Neural cell (in vitro differentiated cells): Measurements from ENCODE around the gene CPSF2. TPM values are rescaled to one million over a fixed set of nuclear protein-coding genes. Genes with fewer than 3 reads are reported as not detected.
"Not testable (repeated sequence)": the region's sequence is repeated elsewhere in the genome, so short reads cannot be mapped to it uniquely, and the experiment has no call there.

ENCODE experiments used
- H2AFZ ChIP-seq: fragments of 200-600, 300-800 bp; sonication (generic), shearing (Covaris generic); 2 replicates; pipeline ENCODE4 v1.6.0; 2014; ENCODE audit warnings: low read depth, mild to moderate bottlenecking, antibody characterized with exemption, low read length, moderate library complexity
- H3F3A ChIP-seq: fragments of 200-600 bp; shearing (Covaris generic); 2 replicates; pipeline ENCODE4 v1.6.1; 2016; ENCODE audit warnings: mild to moderate bottlenecking, moderate library complexity, mixed read lengths, antibody characterized with exemption, low read length; ENCODE audit not compliant: insufficient read depth, poor library complexity, severe bottlenecking
- H3K27ac ChIP-seq: fragments of 200-600, 300-800 bp; sonication (generic), shearing (Covaris generic); 2 replicates; pipeline ENCODE4 v1.5.1; 2014; ENCODE audit warnings: mild to moderate bottlenecking, low read length, moderate library complexity
- H3K27me3 ChIP-seq: fragments of 300-800, 200-600 bp; sonication (generic), shearing (Covaris generic); 2 replicates; pipeline ENCODE4 v1.6.0; 2014; ENCODE audit warnings: mild to moderate bottlenecking, low read depth, low read length, moderate library complexity; ENCODE audit not compliant: insufficient read depth
- H3K36me3 ChIP-seq: fragments of 300-800, 200-600 bp; sonication (generic), shearing (Covaris generic); 2 replicates; pipeline ENCODE4 v1.5.1; 2014; ENCODE audit warnings: mild to moderate bottlenecking, antibody characterized with exemption, low read length, moderate library complexity; ENCODE audit not compliant: insufficient read depth
- H3K4me2 ChIP-seq: fragments of 300-800, 200-600 bp; sonication (generic), shearing (Covaris generic); 2 replicates; pipeline ENCODE4 v1.6.0; 2014; ENCODE audit warnings: mild to moderate bottlenecking, low read length
- H3K4me3 ChIP-seq: fragments of 300-800, 200-600 bp; sonication (generic), shearing (Covaris generic); 2 replicates; pipeline ENCODE4 v1.5.1; 2014; ENCODE audit warnings: mild to moderate bottlenecking, low read length, moderate library complexity
- H3K79me2 ChIP-seq: fragments of 200-600 bp; shearing (Covaris generic); replicated peaks from 2 replicates; pipeline ENCODE4 v1.6.0; 2014; ENCODE audit warnings: mild to moderate bottlenecking, low read length, moderate library complexity; ENCODE audit not compliant: insufficient read depth
- H3K9ac ChIP-seq: fragments of 300-800, 200-600 bp; sonication (generic), shearing (Covaris generic); 2 replicates; pipeline ENCODE4 v1.6.1; 2016; ENCODE audit warnings: mild to moderate bottlenecking, low read length, mixed read lengths
- H3K9me2 ChIP-seq: fragments of 200-600 bp; shearing (Covaris generic); 2 replicates; pipeline ENCODE4 v1.6.1; 2016; ENCODE audit warnings: mild to moderate bottlenecking, low read length, mixed read lengths; ENCODE audit not compliant: insufficient read depth
- H3K9me3 ChIP-seq: fragments of 200-600, 300-800 bp; sonication (generic), shearing (Covaris generic); 2 replicates; pipeline ENCODE4 v1.6.1; 2016; ENCODE audit warnings: mild to moderate bottlenecking, mixed run types, low read length, moderate library complexity, mixed read lengths
- H4K20me1 ChIP-seq: fragments of 200-600 bp; shearing (Covaris generic); 2 replicates; pipeline ENCODE4 v1.6.1; 2016; ENCODE audit warnings: mild to moderate bottlenecking, mixed run types; ENCODE audit not compliant: insufficient read depth
- CTCF ChIP-seq: fragments of 450-650 bp; IDR thresholded peaks from 2 replicates; pipeline ENCODE4 v1.5.1; 2014; ENCODE audit warnings: antibody characterized with exemption, mild to moderate bottlenecking, moderate library complexity; ENCODE audit not compliant: poor library complexity, severe bottlenecking
- EP300 ChIP-seq: fragments of 450-650 bp; conservative IDR thresholded peaks from 2 replicates; pipeline ENCODE4 v1.6.1; 2014; ENCODE audit warnings: antibody characterized with exemption, mild to moderate bottlenecking, moderate library complexity; ENCODE audit not compliant: poor library complexity, severe bottlenecking
- EZH2 ChIP-seq: fragments of 200-600, 300-800 bp; shearing (Covaris generic), sonication (generic); IDR thresholded peaks from 2 replicates; pipeline ENCODE4 v1.6.1; 2014; ENCODE audit warnings: antibody characterized with exemption, low read length, borderline replicate concordance, mild to moderate bottlenecking; ENCODE audit not compliant: insufficient read depth, poor library complexity, severe bottlenecking
- MXI1 ChIP-seq: fragments of 450-650 bp; conservative IDR thresholded peaks from 2 replicates; pipeline ENCODE4 v1.6.1; 2014; ENCODE audit warnings: antibody characterized with exemption, mild to moderate bottlenecking; ENCODE audit not compliant: poor library complexity, severe bottlenecking
- POLR2AphosphoS5 ChIP-seq: IDR thresholded peaks from 2 replicates; pipeline ENCODE4 v1.6.1; 2012
- RAD21 ChIP-seq: fragments of 450-650 bp; conservative IDR thresholded peaks from 2 replicates; pipeline ENCODE4 v1.6.1; 2014; ENCODE audit warnings: antibody characterized with exemption, mild to moderate bottlenecking, moderate library complexity
- REST ChIP-seq: IDR thresholded peaks from 2 replicates; pipeline ENCODE4 v1.6.1; 2012; ENCODE audit warnings: borderline replicate concordance
- SMC3 ChIP-seq: fragments of 450-650 bp; conservative IDR thresholded peaks from 2 replicates; pipeline ENCODE4 v1.6.1; 2014; ENCODE audit warnings: antibody characterized with exemption, mild to moderate bottlenecking, moderate library complexity; ENCODE audit not compliant: poor library complexity
- TAF1 ChIP-seq: IDR thresholded peaks from 2 replicates; pipeline ENCODE4 v1.6.1; 2012; ENCODE audit warnings: low read depth
- polyA plus RNA-seq: library from polyadenylated mRNA; depleted of rRNA; stranded (reverse); fragments of >200 nt; gene quantifications from 2 replicates; pipeline ENCODE4 v1.2.3, GENCODE V29; 2014

Gene CPSF2
- polyA plus RNA-seq, 1 donor from 2014 or later, result 18.5 TPM

GRCh38 chr14:92176476-92176875 is 54.7 kb downstream of the CPSF2 start:
- Histone ChIP-seq H3K27me3 (no peaks in the 10 kb centered on the region), H3K4me2 (no peak overlapping the region), H3K9me3 (no peaks in the 10 kb centered on the region), H3K9me2 (no peaks in the 10 kb centered on the region), H3K9ac (no peak overlapping the region), H3K79me2 (no peaks in the 10 kb centered on the region), H3K4me3 (no peak overlapping the region), H3F3A (no peaks in the 10 kb centered on the region), H3K36me3 (no peaks in the 10 kb centered on the region), H3K27ac (no peak overlapping the region), H4K20me1 (no peaks in the 10 kb centered on the region), H2AFZ (no peak overlapping the region)
- TF ChIP-seq EP300 (no peak), SMC3 (no peak), EZH2 (no peak), REST (no peak), POLR2AphosphoS5 (no peak), CTCF (no peak), TAF1 (no peak), RAD21 (no peak), MXI1 (no peak)

GRCh38 chr14:92179178-92179577 is 57.4 kb downstream of the CPSF2 start:
- not testable (repeated sequence) for H3K27ac ChIP-seq, H3K9me3 ChIP-seq, H3K4me2 ChIP-seq, H3K9ac ChIP-seq, H3K36me3 ChIP-seq, H3K9me2 ChIP-seq, H3F3A ChIP-seq, H3K79me2 ChIP-seq, H3K4me3 ChIP-seq, H4K20me1 ChIP-seq, H3K27me3 ChIP-seq, H2AFZ ChIP-seq

GRCh38 chr14:92185559-92185958 is 63.8 kb downstream of the CPSF2 start:
- H3K27me3 ChIP-seq, result no peaks in the 10 kb centered on the region
- H3K4me3 ChIP-seq, result no peak overlapping the region
- H3K79me2 ChIP-seq, result no peaks in the 10 kb centered on the region
- no peak for TF ChIP-seq EZH2
- no peak for TF ChIP-seq POLR2AphosphoS5
- TF ChIP-seq MXI1, result no peak
- TF ChIP-seq REST, result no peak
- TF ChIP-seq TAF1, result no peak
- no peak for TF ChIP-seq CTCF
- TF ChIP-seq RAD21, result no peak
- H3K27ac ChIP-seq, result no peak overlapping the region
- no peaks in the 10 kb centered on the region for H3F3A ChIP-seq
- no peak overlapping the region for H3K4me2 ChIP-seq
- H3K9me3 ChIP-seq, result peaks cover 7% of the 10 kb centered on the region
- H3K9me2 ChIP-seq, result no peaks in the 10 kb centered on the region
- no peak overlapping the region for H3K9ac ChIP-seq
- H3K36me3 ChIP-seq, result no peaks in the 10 kb centered on the region
- no peak overlapping the region for H2AFZ ChIP-seq
- H4K20me1 ChIP-seq, result no peaks in the 10 kb centered on the region
